Measurements from ENCODE around the gene TEX2. TPM values are rescaled to one million over a fixed set of nuclear protein-coding genes. Genes with fewer than 3 reads are reported as not detected.
A peak's percentile ranks its signal among the peaks of the same experiment; 100 is the strongest.

The TEX2 gene
- total and polyA plus RNA-seq, 4 experiments from 2014 or later, result 7.9 to 13.1 (median 10.7) TPM

- Mint-ChIP-seq H3K36me3 (peaks cover 33 to 37% of the 10 kb centered on the region in 2 donors), H3K9me3 (no peaks in the 10 kb centered on the region), H3K27me3 (no peaks in the 10 kb centered on the region), H3K4me3 (peak overlapping the region in 7 of 8 donors; percentile 4 to 84 (median 72)), H3K4me1 (peaks cover 45 to 88% (median 66%) of the 10 kb centered on the region in 4 donors), H3K27ac (peak overlapping the region; percentile 34 to 91 (median 61))
- no peaks in the 10 kb centered on the region for H3K9me3 ChIP-seq (ENCODE audit: control insufficient read depth in 1 of 2, low read length in 2 of 2)
- ChIA-PET CTCF (ENCODE audit: partially characterized antibody) (interaction anchor here (0.6 to 3.9 kb wide), 7 partner anchors 10 to 89 kb away, joined by 3 to 30 read pairs (median 4); partner anchors contain the start of gene ERN1), POLR2A (ENCODE audit: partially characterized antibody) (interaction anchor here (1.7 to 3.3 kb wide), 4 partner anchors 9 to 33 kb away, joined by 8 to 18 read pairs (median 10); partner anchors contain the start of gene ERN1)
- intact Hi-C loops (cut with micrococcal nuclease), result no loop called here
- DNase-seq, result no peak
- H3K4me3 ChIP-seq (ENCODE audit: low read length in 2 of 2), result no peak overlapping the region
- H3K27me3 ChIP-seq (ENCODE audit: insufficient read depth, low read length), result no peaks in the 10 kb centered on the region
- no peak overlapping the region for H3K27ac ChIP-seq (ENCODE audit: low read depth, low read length)
- H3K4me1 ChIP-seq (ENCODE audit: insufficient read depth, low read length), result peaks cover 66% of the 10 kb centered on the region
- no peaks in the 10 kb centered on the region for H3K36me3 ChIP-seq (ENCODE audit: insufficient read depth, low read length)
Observed at GRCh38 chr17:64115043-64115698, 147.9 kb downstream of the TEX2 start.

DNA sequence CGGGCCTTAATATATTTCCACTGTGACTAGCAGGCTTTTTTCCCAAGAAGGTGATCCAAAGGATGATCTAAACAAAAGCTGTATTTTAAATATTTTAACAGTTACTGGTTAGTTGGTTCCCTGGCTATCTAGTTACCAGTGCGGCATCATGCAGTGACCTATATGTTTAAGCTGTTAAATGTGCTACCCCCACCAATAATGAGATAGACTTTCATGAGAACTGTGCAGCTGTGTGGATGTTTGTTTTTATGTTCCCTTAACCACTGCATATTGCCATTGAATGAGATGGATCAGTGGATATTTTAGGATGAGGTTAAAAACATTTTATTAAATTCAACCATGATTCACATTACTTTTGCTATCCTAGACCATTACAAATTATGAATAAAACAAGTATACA, 150.1 kb downstream of the TEX2 start:
- DNase-seq, result no peak
- H3K9me3 ChIP-seq (ENCODE audit: control insufficient read depth in 1 of 2, low read length in 2 of 2), result no peaks in the 10 kb centered on the region
- no peaks in the 10 kb centered on the region for H3K27me3 Mint-ChIP-seq
- peak overlapping the region in 4 of 7 donors; percentile 57 to 85 (median 66) for H3K27ac Mint-ChIP-seq
- POLR2A ChIA-PET (ENCODE audit: partially characterized antibody), result interaction anchor here (1.0 to 1.6 kb wide), 3 partner anchors 9 to 93 kb away, joined by 3 to 6 read pairs (median 4); partner anchors contain the start of gene ICAM2
- H3K4me3 ChIP-seq (ENCODE audit: low read length in 2 of 2), result no peak overlapping the region
- H3K36me3 Mint-ChIP-seq, result peaks cover 33 to 41% of the 10 kb centered on the region in 2 donors
- peaks cover 51 to 88% (median 72%) of the 10 kb centered on the region in 4 donors for H3K4me1 Mint-ChIP-seq
- H3K27me3 ChIP-seq (ENCODE audit: insufficient read depth, low read length), result no peaks in the 10 kb centered on the region
- no peaks in the 10 kb centered on the region for H3K36me3 ChIP-seq (ENCODE audit: insufficient read depth, low read length)
- peaks cover 62% of the 10 kb centered on the region for H3K4me1 ChIP-seq (ENCODE audit: insufficient read depth, low read length)
- H3K27ac ChIP-seq (ENCODE audit: low read depth, low read length), result no peak overlapping the region
- intact Hi-C loops (cut with micrococcal nuclease), result no loop called here
- CTCF ChIA-PET (ENCODE audit: partially characterized antibody), result interaction anchor here (1.0 to 3.9 kb wide), 2 partner anchors 8 to 19 kb away, joined by 3 to 30 read pairs; partner anchors contain the start of gene ERN1
- no peaks in the 10 kb centered on the region for H3K9me3 Mint-ChIP-seq
- H3K4me3 Mint-ChIP-seq, result no peak overlapping the region

- Mint-ChIP-seq H3K27ac (peak overlapping the region in 2 of 7 donors; percentile 46 to 57), H3K4me3 (no peak overlapping the region), H3K9me3 (no peaks in the 10 kb centered on the region), H3K27me3 (no peaks in the 10 kb centered on the region), H3K36me3 (peaks cover 25 to 41% of the 10 kb centered on the region in 2 donors), H3K4me1 (peaks cover 58 to 90% (median 75%) of the 10 kb centered on the region in 4 donors)
- POLR2A ChIA-PET (ENCODE audit: partially characterized antibody), result interaction anchor here (0.7 kb wide), 1 partner anchor 11 kb away, joined by 3 read pairs; no protein-coding TSS in a partner anchor
- Histone ChIP-seq H3K27me3 (ENCODE audit: insufficient read depth, low read length) (no peaks in the 10 kb centered on the region), H3K27ac (ENCODE audit: low read depth, low read length) (no peak overlapping the region), H3K36me3 (ENCODE audit: insufficient read depth, low read length) (no peaks in the 10 kb centered on the region), H3K9me3 (ENCODE audit: control insufficient read depth in 1 of 2, low read length in 2 of 2) (no peaks in the 10 kb centered on the region), H3K4me1 (ENCODE audit: insufficient read depth, low read length) (peaks cover 65% of the 10 kb centered on the region), H3K4me3 (ENCODE audit: low read length in 2 of 2) (no peak overlapping the region)
- intact Hi-C loops (cut with micrococcal nuclease), result no loop called here
- CTCF ChIA-PET (ENCODE audit: partially characterized antibody), result no interaction called here
- DNase-seq, result no peak
Observed at GRCh38 chr17:64111831-64112230, 151.2 kb downstream of the TEX2 start.

GRCh38 chr17:64110379-64111152, 152.5 kb downstream of the TEX2 start:
- H3K4me1 ChIP-seq (ENCODE audit: insufficient read depth, low read length), result peaks cover 65% of the 10 kb centered on the region
- Mint-ChIP-seq H3K4me3 (peak overlapping the region in 4 of 8 donors; percentile 7 to 26 (median 18)), H3K36me3 (peaks cover 19 to 37% of the 10 kb centered on the region in 2 donors), H3K27ac (peak overlapping the region in 6 of 7 donors; percentile 18 to 87 (median 77)), H3K27me3 (no peaks in the 10 kb centered on the region), H3K9me3 (peaks cover 0 to 4% (median 0%) of the 10 kb centered on the region in 8 donors), H3K4me1 (peaks cover 59 to 93% (median 77%) of the 10 kb centered on the region in 4 donors)
- no peaks in the 10 kb centered on the region for H3K9me3 ChIP-seq (ENCODE audit: control insufficient read depth in 1 of 2, low read length in 2 of 2)
- DNase-seq, result no peak
- ChIA-PET POLR2A (ENCODE audit: partially characterized antibody) (interaction anchor here (1.0 to 1.3 kb wide), 2 partner anchors 13 to 23 kb away, joined by 3 read pairs; no protein-coding TSS in a partner anchor), CTCF (ENCODE audit: partially characterized antibody) (interaction anchor here (0.6 to 1.3 kb wide), 3 partner anchors 11 to 47 kb away, joined by 3 to 4 read pairs (median 3); no protein-coding TSS in a partner anchor)
- H3K4me3 ChIP-seq (ENCODE audit: low read length in 2 of 2), result no peak overlapping the region
- H3K27ac ChIP-seq (ENCODE audit: low read depth, low read length), result no peak overlapping the region
- H3K36me3 ChIP-seq (ENCODE audit: insufficient read depth, low read length), result no peaks in the 10 kb centered on the region
- intact Hi-C loops (cut with micrococcal nuclease), result no loop called here
- no peaks in the 10 kb centered on the region for H3K27me3 ChIP-seq (ENCODE audit: insufficient read depth, low read length)

DNA sequence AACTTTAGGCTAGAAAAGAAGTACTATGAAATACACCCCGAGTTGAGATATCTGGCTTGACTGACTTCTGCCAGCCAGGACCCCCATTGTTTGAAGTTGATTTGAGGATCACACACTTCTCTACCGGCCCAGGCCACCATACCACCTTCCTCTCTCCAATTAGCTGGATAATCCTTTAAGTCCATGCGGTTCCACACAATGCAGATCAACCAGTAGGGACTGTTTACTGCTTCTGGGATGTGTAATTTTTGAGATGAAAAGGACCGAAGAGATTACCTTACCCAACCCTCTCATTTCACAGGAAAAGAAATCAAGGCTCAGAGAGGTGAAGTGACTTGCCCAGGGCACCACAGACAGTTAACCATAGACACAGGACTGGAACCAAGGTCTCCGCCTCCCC, 153.7 kb downstream of the TEX2 start:
- peaks cover 19 to 35% of the 10 kb centered on the region in 2 donors for H3K36me3 Mint-ChIP-seq
- intact Hi-C loops (cut with micrococcal nuclease), result no loop called here
- no peaks in the 10 kb centered on the region for H3K27me3 Mint-ChIP-seq
- Histone ChIP-seq H3K27ac (ENCODE audit: low read depth, low read length) (no peak overlapping the region), H3K4me3 (ENCODE audit: low read length in 2 of 2) (no peak overlapping the region), H3K36me3 (ENCODE audit: insufficient read depth, low read length) (no peaks in the 10 kb centered on the region), H3K4me1 (ENCODE audit: insufficient read depth, low read length) (peaks cover 65% of the 10 kb centered on the region), H3K9me3 (ENCODE audit: control insufficient read depth in 1 of 2, low read length in 2 of 2) (no peaks in the 10 kb centered on the region), H3K27me3 (ENCODE audit: insufficient read depth, low read length) (no peaks in the 10 kb centered on the region)
- DNase-seq, result no peak
- ChIA-PET CTCF (ENCODE audit: partially characterized antibody) (interaction anchor here (1.1 kb wide), 1 partner anchor 12 kb away, joined by 3 read pairs; no protein-coding TSS in a partner anchor), POLR2A (ENCODE audit: partially characterized antibody) (interaction anchor here (0.9 to 1.6 kb wide), 4 partner anchors 12 to 80 kb away, joined by 3 to 4 read pairs (median 3); no protein-coding TSS in a partner anchor)
- H3K27ac Mint-ChIP-seq, result peak overlapping the region; percentile 63 to 86 (median 74)
- H3K4me3 Mint-ChIP-seq, result peak overlapping the region in 4 of 8 donors; percentile 29 to 55 (median 41)
- H3K4me1 Mint-ChIP-seq, result peaks cover 51 to 93% (median 73%) of the 10 kb centered on the region in 4 donors
- H3K9me3 Mint-ChIP-seq, result peaks cover 0 to 4% (median 0%) of the 10 kb centered on the region in 8 donors

DNA sequence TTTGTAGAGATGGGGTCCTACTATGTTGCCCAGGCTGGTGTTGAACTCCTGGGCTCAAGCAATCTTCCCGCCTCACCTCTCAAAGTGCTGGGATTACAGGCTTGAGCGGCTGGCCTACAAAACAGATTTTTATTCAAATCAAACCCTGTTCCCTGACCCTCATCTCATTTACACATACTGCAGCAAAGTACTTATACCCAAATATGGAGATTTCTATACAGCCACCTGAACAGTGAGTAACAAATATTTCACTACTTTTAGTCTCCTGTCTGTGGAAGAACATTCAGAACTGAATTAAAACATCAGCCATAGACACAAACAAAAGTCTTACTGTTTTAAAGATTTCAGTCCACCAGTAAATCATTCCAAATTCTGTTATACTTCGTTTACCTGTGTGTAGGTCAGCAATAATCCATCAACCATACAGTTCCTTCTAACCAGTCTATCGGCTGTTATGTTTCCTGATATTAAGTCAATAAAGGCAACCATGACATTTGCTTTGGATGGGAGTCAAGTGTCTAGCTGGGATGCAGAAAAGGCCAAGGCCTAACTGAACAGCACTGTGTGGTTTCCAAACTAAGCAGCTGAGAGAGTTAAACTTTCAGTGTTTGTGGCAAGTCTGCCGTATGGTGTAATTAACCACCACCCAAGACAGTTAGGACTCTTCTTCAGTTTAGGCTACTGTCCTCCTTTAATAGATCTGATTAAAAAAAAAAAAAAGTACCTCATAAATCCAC, 155.4 kb downstream of the TEX2 start:
- CTCF ChIA-PET (ENCODE audit: partially characterized antibody), result no interaction called here
- H3K4me1 ChIP-seq (ENCODE audit: insufficient read depth, low read length), result peaks cover 72% of the 10 kb centered on the region
- H3K27ac ChIP-seq (ENCODE audit: low read depth, low read length), result no peak overlapping the region

More for the DNA sequence above, 155.4 kb downstream of the TEX2 start:
- Mint-ChIP-seq H3K9me3 (peaks cover 0 to 4% (median 0%) of the 10 kb centered on the region in 8 donors), H3K36me3 (peaks cover 15 to 27% of the 10 kb centered on the region in 2 donors), H3K27me3 (no peaks in the 10 kb centered on the region), H3K4me3 (peak overlapping the region in 7 of 8 donors; percentile 3 to 84 (median 39)), H3K4me1 (peaks cover 55 to 98% (median 77%) of the 10 kb centered on the region in 4 donors), H3K27ac (peak overlapping the region; percentile 24 to 97 (median 72))
- intact Hi-C loops (cut with micrococcal nuclease), result loop anchor here (2.0 kb wide), 2 partner anchors 17 to 21 kb away; no protein-coding TSS in a partner anchor
- DNase-seq, result no peak
- Histone ChIP-seq H3K9me3 (ENCODE audit: control insufficient read depth in 1 of 2, low read length in 2 of 2) (peaks cover 0 to 2% of the 10 kb centered on the region in 2 donors), H3K4me3 (ENCODE audit: low read length in 2 of 2) (no peak overlapping the region), H3K27me3 (ENCODE audit: insufficient read depth, low read length) (no peaks in the 10 kb centered on the region), H3K36me3 (ENCODE audit: insufficient read depth, low read length) (peaks cover 3% of the 10 kb centered on the region)
- POLR2A ChIA-PET (ENCODE audit: partially characterized antibody), result interaction anchor here (0.8 to 1.7 kb wide), 6 partner anchors 15 to 87 kb away, joined by 3 to 18 read pairs (median 5); partner anchors contain the start of genes ERN1 and ICAM2
